Measurements from ENCODE around the gene ADAMTS8.

ADAMTS8 gene

DNA sequence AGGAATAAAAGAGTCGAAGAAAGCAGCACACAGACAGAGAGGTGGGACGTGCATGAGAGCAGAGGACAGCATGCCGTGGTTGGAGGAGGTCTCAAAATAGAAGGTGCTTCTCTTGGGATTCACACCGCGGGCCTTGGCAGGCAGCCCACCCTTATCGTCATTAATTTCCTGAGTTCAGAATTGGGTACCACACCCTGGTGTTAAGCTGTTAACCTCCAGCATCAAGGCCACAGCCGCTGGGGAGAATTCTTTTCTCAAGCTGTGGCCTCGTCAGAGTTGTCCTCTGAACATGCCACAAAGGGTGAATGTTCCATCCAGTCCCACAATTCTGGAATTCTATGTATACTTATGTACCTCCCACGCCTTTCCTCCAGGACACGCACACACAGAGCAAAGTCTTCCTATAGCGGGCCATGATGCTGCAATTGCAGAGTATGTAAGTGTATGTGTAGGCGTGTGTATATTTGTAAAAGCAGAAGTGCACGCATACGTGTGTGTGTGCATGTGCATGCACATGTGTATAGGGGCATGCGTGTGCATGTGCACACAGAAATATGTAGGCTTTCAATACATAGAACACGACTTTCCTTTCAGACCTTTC, 39.0 kb downstream of the ADAMTS8 start:
- peak; percentile 40 for DNase-seq

DNA sequence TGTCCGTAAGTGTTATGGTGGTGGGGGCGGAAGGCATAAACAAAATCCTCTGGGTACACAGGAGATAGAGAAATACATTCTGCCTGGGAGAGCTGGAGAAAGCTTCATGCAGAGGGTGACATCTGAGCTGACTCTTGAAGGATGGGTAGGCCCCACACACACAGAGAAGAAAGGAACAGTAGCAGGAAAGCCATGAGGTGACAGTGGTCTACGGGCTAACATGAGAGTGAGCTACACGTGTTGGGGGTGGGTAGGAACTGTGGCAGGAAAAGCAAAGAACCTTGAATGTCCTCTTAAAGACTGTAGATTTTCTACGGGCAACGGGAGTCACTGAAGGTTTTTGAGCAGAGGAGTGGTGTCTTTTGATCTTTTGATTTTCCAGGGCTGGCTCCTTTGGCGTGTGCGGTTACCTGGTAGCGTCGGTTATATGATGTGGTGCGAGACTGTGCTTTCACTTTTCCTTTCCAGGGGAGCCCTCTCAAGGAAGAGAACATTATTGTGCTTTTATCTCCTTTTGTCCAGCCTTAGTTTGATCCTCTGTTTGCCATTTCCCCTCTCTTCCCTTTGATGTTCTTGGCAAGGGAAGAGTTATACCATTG, 39.7 kb downstream of the ADAMTS8 start:
- DNase-seq, result no peak

DNA sequence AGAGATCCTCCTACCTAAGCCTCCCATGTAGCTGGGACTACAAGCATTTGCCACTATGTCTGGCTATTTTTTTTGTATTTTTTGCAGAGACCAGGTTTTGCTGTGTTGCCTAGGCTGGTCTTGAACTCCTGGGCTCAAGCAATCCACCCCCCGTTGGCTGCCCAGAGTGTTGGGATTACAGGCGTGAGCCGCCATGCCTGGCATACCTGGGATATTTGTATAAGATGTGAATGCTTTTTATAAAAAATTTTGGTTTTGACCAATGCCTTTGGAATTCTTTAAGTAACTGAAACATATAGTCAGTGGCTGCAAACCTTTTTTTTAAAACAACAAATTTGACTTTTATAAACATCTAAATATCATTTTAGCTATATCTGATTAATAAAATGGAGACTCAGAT, 42.4 kb downstream of the ADAMTS8 start:
- no peak for DNase-seq

DNA sequence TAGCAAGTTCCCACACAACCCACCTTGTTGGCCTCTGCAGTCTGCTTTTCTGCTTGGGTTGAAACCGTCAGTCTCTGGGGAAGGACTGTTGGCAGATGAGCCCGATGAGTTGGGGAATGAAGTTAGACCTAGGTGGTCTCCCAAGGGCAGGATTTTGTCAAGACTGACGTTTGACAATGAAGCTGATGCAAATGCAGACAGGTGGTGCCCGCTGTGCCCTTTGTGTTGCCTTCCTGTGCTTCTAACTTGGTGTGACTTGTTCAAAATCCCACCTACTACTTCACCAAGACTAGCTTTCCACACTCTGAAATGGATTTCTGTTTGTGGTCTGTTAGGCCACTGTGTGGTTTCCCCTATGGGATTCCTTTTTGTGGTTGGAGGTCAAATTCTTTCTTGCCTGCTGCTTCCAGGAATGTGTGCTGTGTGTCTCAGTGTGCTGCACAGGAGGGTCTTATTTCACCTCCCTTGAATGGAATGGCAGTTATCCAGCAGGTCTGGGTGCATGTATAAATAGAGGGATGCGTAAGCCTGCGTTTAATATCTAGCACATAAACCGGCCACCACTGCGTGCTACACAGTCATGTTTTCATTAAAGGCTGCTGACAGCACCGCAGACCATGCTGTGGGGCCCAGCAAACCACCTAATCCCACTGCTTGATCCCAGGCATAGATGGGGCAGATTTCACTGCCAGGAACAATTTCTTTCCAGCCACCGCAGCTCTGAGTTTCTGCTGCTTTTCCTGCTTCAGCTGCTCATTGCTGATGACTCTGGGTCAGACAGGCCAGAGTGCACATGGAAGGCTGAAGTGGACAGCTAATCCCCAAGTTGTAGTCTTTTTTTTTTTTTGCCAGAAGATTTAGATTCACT, 44.8 kb downstream of the ADAMTS8 start:
- no peak for DNase-seq

DNA sequence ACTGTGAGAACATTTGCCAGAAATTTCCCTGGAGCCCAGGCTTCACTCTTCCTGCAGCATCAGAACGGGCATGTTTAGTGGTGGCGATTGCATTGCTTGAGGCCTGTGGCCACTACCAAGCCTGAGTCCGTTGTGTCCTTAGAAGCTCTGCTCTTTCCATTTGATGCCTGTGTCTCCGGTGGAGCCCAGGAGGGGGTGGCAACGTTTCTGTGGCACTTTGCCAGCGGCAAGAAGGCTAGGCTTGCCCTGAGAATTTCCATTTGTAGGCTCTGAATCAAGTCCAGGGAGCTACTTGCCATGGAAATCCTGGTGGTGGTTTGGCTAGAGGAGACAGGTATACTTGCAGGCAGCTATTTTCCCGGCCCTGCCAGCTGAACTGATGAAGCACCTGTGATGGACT, 47.1 kb downstream of the ADAMTS8 start:
- no peak for DNase-seq

DNA sequence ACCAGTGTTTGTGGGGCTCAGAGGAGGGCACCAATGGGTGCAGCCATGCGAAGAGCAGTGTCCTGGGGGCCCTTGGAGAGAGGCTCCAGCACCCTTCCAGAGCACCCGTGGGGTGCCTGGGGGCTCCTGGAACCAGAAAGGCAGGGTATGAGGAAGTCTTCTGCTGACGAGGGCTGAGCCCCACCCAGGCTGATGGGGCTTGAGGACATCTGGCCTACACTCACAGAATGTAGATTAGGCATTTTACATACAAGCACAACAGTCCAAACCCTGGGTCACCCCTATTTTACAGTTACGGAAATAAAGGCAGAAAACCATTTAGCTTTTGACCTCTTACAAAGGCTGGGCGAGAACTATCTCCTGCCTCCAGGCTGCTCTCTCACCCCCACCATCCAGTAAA, 47.6 kb downstream of the ADAMTS8 start:
- DNase-seq, result no peak

DNA sequence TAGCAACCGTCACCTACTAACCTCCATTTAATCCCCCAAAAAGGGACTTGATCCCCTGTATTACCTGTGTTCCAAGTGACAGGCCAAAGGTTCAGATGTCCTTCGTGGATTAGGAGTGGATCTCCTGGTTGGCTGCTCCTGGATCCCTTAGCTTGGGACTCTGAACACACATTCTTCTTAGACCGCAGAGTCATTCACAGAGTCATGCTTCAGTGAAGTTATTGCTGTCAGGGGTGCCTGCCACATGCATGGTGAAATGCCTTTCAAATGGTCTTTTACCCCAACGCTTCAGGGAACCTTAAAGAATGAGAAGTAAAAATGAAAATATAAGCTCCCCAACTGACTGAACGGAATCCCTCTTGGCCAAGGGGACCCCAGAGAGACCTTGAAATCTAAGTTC, 49.1 kb downstream of the ADAMTS8 start:
- no peak for DNase-seq

DNA sequence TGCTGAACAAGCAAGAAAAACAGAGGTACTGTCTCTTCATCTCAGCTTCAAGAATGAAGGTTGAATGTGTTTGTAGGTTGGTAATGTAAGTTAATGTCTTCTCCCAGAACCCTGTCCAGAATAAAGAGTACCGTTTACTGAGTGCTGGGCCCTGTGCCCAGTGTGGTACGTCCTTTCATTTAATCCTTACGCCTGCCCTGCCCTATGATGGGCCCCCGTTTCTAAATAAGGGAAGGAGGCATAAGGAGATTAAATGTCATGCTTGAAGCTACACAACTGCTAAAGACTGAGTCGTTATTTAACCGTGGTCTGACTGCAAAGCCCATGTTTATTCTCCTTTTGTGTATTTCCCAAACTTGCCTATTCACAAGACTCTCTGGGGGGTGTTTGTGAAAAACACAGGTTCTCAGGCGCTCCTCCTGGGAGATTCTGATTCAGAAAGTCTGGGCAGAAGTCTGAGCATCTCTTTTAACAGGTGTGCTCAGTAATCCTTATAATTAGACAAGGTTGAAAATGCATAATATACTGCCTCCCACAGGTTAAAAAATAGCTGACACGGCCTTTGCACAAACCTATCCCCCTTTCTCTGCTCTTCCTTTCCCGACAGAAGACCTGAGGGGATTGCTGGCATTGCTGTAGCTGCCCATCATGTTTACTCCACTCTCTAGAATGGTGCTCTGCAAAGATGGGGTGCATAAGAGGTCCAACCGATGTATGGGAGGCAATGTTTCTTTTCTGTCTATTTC, 57.4 kb downstream of the ADAMTS8 start:
- DNase-seq, result peak; percentile 9

DNA sequence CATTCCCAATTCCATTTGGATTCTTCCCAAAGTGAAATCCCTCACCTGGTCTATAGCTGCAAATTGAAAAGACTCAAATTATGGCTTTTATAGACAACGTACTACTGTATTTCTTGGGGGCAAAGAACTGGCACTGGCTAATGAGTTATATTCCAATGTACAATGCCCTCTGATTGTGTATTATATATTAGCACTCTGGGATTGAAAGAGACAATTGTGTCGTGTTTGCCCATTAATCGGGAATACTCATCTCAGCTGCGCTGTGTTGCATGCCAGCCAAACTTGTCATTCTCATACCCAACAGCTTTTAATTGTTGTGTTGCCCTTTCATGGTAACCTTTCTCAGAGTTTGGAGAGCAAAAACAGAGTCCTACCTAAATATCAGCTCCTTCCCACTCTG, 58.7 kb downstream of the ADAMTS8 start:
- DNase-seq, result no peak

DNA sequence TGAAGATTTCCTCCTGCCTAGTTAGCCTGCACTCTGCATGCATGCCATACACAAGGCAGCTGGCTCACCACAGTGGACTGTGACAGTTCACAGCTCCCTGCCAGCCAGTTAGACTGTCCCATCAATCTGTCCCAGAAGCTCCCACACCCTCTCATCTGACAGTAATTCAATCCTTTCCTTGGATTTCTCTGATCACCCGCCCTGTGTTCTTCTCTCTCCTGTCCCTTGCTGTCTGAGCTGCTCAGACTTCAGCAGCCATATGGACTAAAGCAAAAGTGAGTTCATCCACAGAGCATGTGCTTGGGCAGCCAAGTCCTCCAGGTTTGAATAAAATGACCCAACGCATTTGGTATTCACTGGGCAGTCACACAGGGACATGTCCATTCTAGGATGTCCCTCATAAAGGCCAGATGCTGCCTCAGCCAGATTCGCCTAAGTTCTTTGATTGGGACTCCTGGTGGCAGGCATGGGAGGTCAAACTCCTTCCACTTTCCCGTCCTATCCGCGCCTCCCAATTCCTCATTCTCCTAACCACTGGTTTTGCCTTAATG, 59.2 kb downstream of the ADAMTS8 start:
- DNase-seq, result no peak

DNA sequence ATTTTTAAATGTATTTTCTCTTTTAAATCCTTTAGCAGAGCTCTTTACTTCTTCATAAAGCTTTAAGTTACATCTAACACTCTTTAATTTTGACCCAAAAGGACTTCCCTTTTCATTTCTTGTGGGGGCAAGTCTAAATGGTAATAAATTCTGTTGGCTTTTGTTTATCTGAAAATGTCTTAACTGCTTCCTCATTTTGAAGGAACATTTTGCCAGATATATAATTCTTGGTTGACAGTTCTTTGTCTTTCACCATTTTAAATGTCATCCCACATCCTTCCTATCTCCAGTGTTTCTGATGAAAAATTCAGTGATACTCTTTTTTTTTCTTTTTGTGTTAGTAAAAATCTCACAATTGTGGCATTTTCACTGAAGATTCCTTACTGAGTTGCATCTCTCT, 69.0 kb downstream of the ADAMTS8 start:
- DNase-seq, result no peak

DNA sequence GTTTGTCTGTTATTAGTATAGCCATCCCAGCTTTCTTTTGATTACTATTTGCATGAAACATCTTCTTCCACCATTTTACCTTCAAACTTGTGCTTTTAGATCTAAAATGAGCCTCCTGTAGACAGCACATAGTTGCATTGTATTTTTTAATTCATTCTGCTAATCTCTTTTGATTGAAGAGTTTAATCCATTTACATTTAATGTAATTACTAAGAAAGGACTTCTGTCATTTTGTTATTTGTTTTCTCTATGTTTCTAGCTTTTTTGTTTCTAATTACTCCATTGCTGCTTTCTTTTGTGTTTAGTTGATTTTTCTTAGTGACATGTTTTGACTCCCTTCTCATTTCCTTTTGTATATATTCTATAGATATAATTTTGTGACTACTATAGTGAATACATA, 70.0 kb downstream of the ADAMTS8 start:
- DNase-seq, result no peak
